K562 (cell line): Measurements from ENCODE around the gene GP1BB. TPM values are rescaled to one million over a fixed set of nuclear protein-coding genes. Genes with fewer than 3 reads are reported as not detected.

Source experiments
- ATAC-seq: fragments of 200-7000 bp; cut with Tn5 transposase; 3 replicates; pipeline ENCODE4 v1.9.1; 2020; ENCODE audit warnings: moderate library complexity
- BruUV-seq: library from RNA; stranded (reverse); fragments of 400-500 nt; replicated peaks from 2 replicates; lab custom pipeline; 2021; lab: Mats Ljungman, UMichigan
- CTCF ChIA-PET: fragments of 300-600 bp; formaldehyde crosslinking; extraction: SDS; loops from one replicate; lab custom pipeline; 2021; ENCODE audit warnings: low intra/inter-chr PET ratio; lab: Yijun Ruan, JAX
- POLR2A ChIA-PET: fragments of 300-600, 350-650 bp; sonication (Branson Sonifier 250); formaldehyde crosslinking; extraction: SDS; loops from one replicate; lab custom pipeline; 2021; ENCODE audit warnings: antibody characterized with exemption, inconsistent platforms; lab: Yijun Ruan, JAX
- DNase-seq, 4 experiments: peaks; one replicate each; pipeline versions ENCODE4 v3.0.0 to v3.0.0-alpha.2; 2011 to 2018; ENCODE audit warnings: low spot score in 3 of 4, mixed read lengths in 3 of 4; ENCODE audit errors: extremely low read depth in 1 of 4
- FAIRE-seq: peaks from 2 replicates; lab custom pipeline; 2011; peaks lifted over from hg19 to GRCh38; lab: Jason Lieb, UNC
- H2AFZ ChIP-seq: 2 replicates; pipeline ENCODE4 v1.6.0; 2011; ENCODE audit warnings: low read depth, low read length, control low read depth, inconsistent platforms
- H3K27ac ChIP-seq: fragments of 200-600 bp; 3 replicates; pipeline ENCODE4 v1.8.0; 2011; ENCODE audit warnings: low read depth, mild to moderate bottlenecking, control low read depth, inconsistent platforms, low read length, moderate library complexity, mixed read lengths; ENCODE audit errors: extremely low read depth
- H3K27me3 ChIP-seq, 2 experiments: fragments of 300-600 bp in 1 of 2; 2 replicates in 1 of 2; 3 replicates in 1 of 2; pipeline versions ENCODE4 v1.6.0 to v1.8.0; 2011; ENCODE audit warnings: inconsistent platforms in 2 of 2, low read length in 2 of 2, mild to moderate bottlenecking in 1 of 2, mixed read lengths in 1 of 2, moderate library complexity in 1 of 2; ENCODE audit not compliant: control insufficient read depth in 2 of 2, insufficient read depth in 2 of 2
- H3K36me3 ChIP-seq: fragments of 300-600 bp; 3 replicates; pipeline ENCODE4 v1.8.0; 2011; ENCODE audit warnings: mild to moderate bottlenecking, low read length, inconsistent platforms; ENCODE audit not compliant: control insufficient read depth, insufficient read depth
- H3K4me1 ChIP-seq, 2 experiments: fragments of 200-600 bp in 1 of 2; replicated peaks in 1 of 2; 2 replicates in 1 of 2; 3 replicates in 1 of 2; pipeline versions ENCODE4 v1.5.1 to v1.8.0; 2011; ENCODE audit warnings: inconsistent platforms in 2 of 2, low read length in 2 of 2, mild to moderate bottlenecking in 1 of 2, mixed read lengths in 1 of 2, moderate library complexity in 1 of 2; ENCODE audit not compliant: control insufficient read depth in 2 of 2, insufficient read depth in 2 of 2
- H3K4me2 ChIP-seq: 2 replicates; pipeline ENCODE4 v1.6.1; 2011; ENCODE audit warnings: low read length, control low read depth, inconsistent platforms, mixed read lengths; ENCODE audit not compliant: insufficient read depth
- H3K4me3 ChIP-seq: fragments of 200-600 bp; sonication (generic), shearing (Covaris generic); 2 replicates; pipeline ENCODE4 v1.5.1; 2016; ENCODE audit warnings: control low read depth, inconsistent platforms
- H3K79me2 ChIP-seq: fragments of 200-600 bp; 3 replicates; pipeline ENCODE4 v1.8.0; 2011; ENCODE audit warnings: low read length, inconsistent platforms; ENCODE audit not compliant: control insufficient read depth, insufficient read depth
- H3K9ac ChIP-seq, 2 experiments: 2 replicates each; pipeline versions ENCODE4 v1.6.0 to v1.6.1; 2011; ENCODE audit warnings: low read depth in 2 of 2, low read length in 2 of 2, control low read depth in 1 of 2, inconsistent platforms in 1 of 2, mild to moderate bottlenecking in 1 of 2, mixed read lengths in 1 of 2; ENCODE audit not compliant: insufficient read depth in 1 of 2
- H3K9me1 ChIP-seq: one replicate; pipeline ENCODE4 v1.6.0; 2011; ENCODE audit warnings: inconsistent platforms, mild to moderate bottlenecking, low read length, moderate library complexity; ENCODE audit not compliant: control insufficient read depth, insufficient read depth
- H3K9me3 ChIP-seq: replicated peaks from 2 replicates; pipeline ENCODE4 v1.5.1; 2011; ENCODE audit warnings: low read depth, low read length, inconsistent platforms; ENCODE audit not compliant: control insufficient read depth, insufficient read depth
- H4K20me1 ChIP-seq: replicated peaks from 2 replicates; pipeline ENCODE4 v1.6.1; 2011; ENCODE audit warnings: low read length, inconsistent platforms, mixed read lengths; ENCODE audit not compliant: control insufficient read depth, insufficient read depth
- ATF1 ChIP-seq, 2 experiments: fragments of 450-650 bp in 1 of 2; IDR thresholded peaks; 2 replicates each; pipeline ENCODE4 v1.6.1; 2016; ENCODE audit warnings: missing compliant biosample characterization in 1 of 2, missing genetic modification characterization in 1 of 2
- MAFF ChIP-seq: IDR thresholded peaks from 2 replicates; pipeline ENCODE4 v1.6.1; 2012; ENCODE audit warnings: low read length, improper control_type of control experiment
- NELFE ChIP-seq: IDR thresholded peaks from 2 replicates; pipeline ENCODE4 v1.6.1; 2011; ENCODE audit warnings: mild to moderate bottlenecking; ENCODE audit not compliant: insufficient read depth, insufficient read length
- ZNF3 ChIP-seq: fragments of 250-450 bp; sonication (Bioruptor Pico); IDR thresholded peaks from 2 replicates; pipeline ENCODE4 v1.5.0; 2021; ENCODE audit warnings: mild to moderate bottlenecking, moderate library complexity
- ZNF444 ChIP-seq: fragments of 250-450 bp; sonication (Bioruptor Pico); IDR thresholded peaks from 2 replicates; pipeline ENCODE4 v1.4.0; 2020; ENCODE audit warnings: mild to moderate bottlenecking, moderate library complexity
- WGBS: fragments of 100-300 bp; shearing (Covaris generic); methylation state at CpG from one replicate; pipeline ENCODE4 v1.1.6; 2016; ENCODE audit warnings: low coverage, mixed read lengths; ENCODE audit not compliant: insufficient coverage; ENCODE audit errors: missing lambda C conversion rate; 5-methylcytosine and 5-hydroxymethylcytosine counted together
- in situ Hi-C: fragments of 300-500 bp; cut with MboI; formaldehyde crosslinking; loops from 4 replicates; pipeline ENCODE4 v1.15.0; 2018; ENCODE audit warnings: inconsistent platforms, mixed read lengths
- intact Hi-C: fragments of 100-400 bp; cut with micrococcal nuclease; formaldehyde crosslinking; loops from 2 replicates; pipeline ENCODE4 v1.14.2; 2022
- polyA plus RNA-seq, 8 experiments: library from polyadenylated mRNA; depleted of rRNA in 4 of 8; stranded (reverse) in 5 of 8; unstranded in 3 of 8; fragments of >200 nt; fragmentation: Nextera tagmentation in 2 of 8; fragmentation: Illumina TruSeq in 1 of 8; extraction: Ambion mirVana in 2 of 8; extraction: Trizol in 1 of 8; gene quantifications; 2 replicates each; pipeline versions ENCODE4 v1.2.1 to v1.2.3, GENCODE V29; 2011 to 2014; ENCODE audit warnings: inconsistent platforms in 1 of 8, missing spikeins in 1 of 8
- total RNA-seq, 7 experiments: library from RNA; depleted of rRNA in 6 of 7; stranded (reverse); fragments of >200 nt in 6 of 7; fragmentation: Illumina TruSeq in 2 of 7; extraction: Trizol in 2 of 7; gene quantifications; 2 replicates each; pipeline versions ENCODE4 v1.2.1 to v1.2.3, GENCODE V29; 2011 to 2021; ENCODE audit warnings: low replicate concordance in 1 of 7
- TF ChIP-seq, protein P1 (sequence below): fragments of 250-450 bp; sonication (Bioruptor Pico); IDR thresholded peaks from 2 replicates; pipeline ENCODE4 v1.8.0; 2021; ENCODE audit warnings: moderate library complexity, mild to moderate bottlenecking, inconsistent platforms
- TF ChIP-seq, protein P2 (sequence below), 2 experiments: fragments of 450-650 bp in 1 of 2; sonication (generic) in 1 of 2; formaldehyde crosslinking in 1 of 2; IDR thresholded peaks; 2 replicates each; pipeline versions ENCODE4 v1.7.1 to v1.9.0; 2016 to 2022; ENCODE audit warnings: inconsistent platforms in 1 of 2, mild to moderate bottlenecking in 1 of 2, missing genetic modification reagents in 1 of 2
- TF ChIP-seq, protein P3 (sequence below): fragments of 250-450 bp; sonication (Bioruptor Pico); IDR thresholded peaks from 2 replicates; pipeline ENCODE4 v1.5.0; 2020; ENCODE audit warnings: mild to moderate bottlenecking

Gene GP1BB
- total and polyA plus RNA-seq, 9 of the 15 experiments (the other 6 are each of a cell fraction or from before 2014, with no cell fraction given) = 0.69 to 162 (median 2.8) TPM

DNA sequence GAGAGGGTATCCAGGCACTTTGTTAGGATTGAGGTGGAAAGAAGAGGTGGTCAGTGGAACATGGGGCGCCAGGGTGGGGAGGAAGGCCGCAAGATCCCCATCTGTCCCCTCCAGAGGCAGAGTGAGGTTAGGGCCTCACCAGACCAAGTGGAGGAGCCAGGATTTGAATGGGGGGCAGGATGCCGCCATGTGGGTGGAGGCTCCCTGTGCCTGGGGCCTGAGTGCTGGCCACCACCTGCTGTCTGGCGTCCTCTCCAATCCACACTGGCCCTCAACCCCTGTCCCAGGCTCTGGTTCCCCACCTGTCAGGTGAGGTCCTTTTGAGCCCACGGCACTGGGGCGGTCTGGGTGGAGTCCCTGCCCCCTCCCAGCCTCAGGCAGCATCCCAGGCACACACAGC lies 19.7 kb downstream of the GP1BB start:
- H3K79me2 ChIP-seq = no peaks in the 10 kb centered on the region
- no peak for ATAC-seq
- no peak overlapping the region for H3K4me3 ChIP-seq
- FAIRE-seq = no peak
- ChIA-PET POLR2A (interaction anchor here (0.6 to 3.8 kb wide), 12 partner anchors 8 to 523 kb away, joined by 3 to 30 read pairs (median 4); partner anchors contain the start of gene GP1BB), CTCF (no interaction called here)
- BruUV-seq = no TSS peak
- peaks cover 0 to 77% of the 10 kb centered on the region in 2 experiments; a peak in 2 of 5 replicates for H3K4me1 ChIP-seq
- no peak overlapping the region for H2AFZ ChIP-seq
- in situ Hi-C loops = no loop called here
- H3K4me2 ChIP-seq = no peak overlapping the region
- H3K27ac ChIP-seq = no peak overlapping the region
- H4K20me1 ChIP-seq = peaks cover 34% of the 10 kb centered on the region
- no peaks in the 10 kb centered on the region for H3K9me1 ChIP-seq
- peak in 1 of 4 experiments; percentile 59 for DNase-seq
- H3K27me3 ChIP-seq = peaks cover 2 to 60% of the 10 kb centered on the region in 2 experiments; a peak in 3 of 5 replicates
- H3K9me3 ChIP-seq = no peaks in the 10 kb centered on the region
- WGBS = 20% methylated on average over 6 of the region's 6 CpGs
- peak overlapping the region in 1 of 2 experiments; percentile 61; a peak in 2 of 4 replicates for H3K9ac ChIP-seq
- no peaks in the 10 kb centered on the region for H3K36me3 ChIP-seq
- intact Hi-C loops = no loop called here
- TF ChIP-seq ZNF444 (CRISPR knock-in tag) (no peak), ATF1 (CRISPR knock-in tag; IDR thresholded peaks at IDR 0.05) (peak; percentile 24; the same call in 1 of the 2 replicates), ATF1 (tag; IDR thresholded peaks at IDR 0.05) (no peak), MAFF (no peak), NELFE (peak; percentile 12), ZNF3 (CRISPR knock-in tag) (no peak)
- TF ChIP-seq, protein P1, sequence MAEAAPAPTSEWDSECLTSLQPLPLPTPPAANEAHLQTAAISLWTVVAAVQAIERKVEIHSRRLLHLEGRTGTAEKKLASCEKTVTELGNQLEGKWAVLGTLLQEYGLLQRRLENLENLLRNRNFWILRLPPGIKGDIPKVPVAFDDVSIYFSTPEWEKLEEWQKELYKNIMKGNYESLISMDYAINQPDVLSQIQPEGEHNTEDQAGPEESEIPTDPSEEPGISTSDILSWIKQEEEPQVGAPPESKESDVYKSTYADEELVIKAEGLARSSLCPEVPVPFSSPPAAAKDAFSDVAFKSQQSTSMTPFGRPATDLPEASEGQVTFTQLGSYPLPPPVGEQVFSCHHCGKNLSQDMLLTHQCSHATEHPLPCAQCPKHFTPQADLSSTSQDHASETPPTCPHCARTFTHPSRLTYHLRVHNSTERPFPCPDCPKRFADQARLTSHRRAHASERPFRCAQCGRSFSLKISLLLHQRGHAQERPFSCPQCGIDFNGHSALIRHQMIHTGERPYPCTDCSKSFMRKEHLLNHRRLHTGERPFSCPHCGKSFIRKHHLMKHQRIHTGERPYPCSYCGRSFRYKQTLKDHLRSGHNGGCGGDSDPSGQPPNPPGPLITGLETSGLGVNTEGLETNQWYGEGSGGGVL (CRISPR knock-in tag) = no peak
- TF ChIP-seq, protein P2, sequence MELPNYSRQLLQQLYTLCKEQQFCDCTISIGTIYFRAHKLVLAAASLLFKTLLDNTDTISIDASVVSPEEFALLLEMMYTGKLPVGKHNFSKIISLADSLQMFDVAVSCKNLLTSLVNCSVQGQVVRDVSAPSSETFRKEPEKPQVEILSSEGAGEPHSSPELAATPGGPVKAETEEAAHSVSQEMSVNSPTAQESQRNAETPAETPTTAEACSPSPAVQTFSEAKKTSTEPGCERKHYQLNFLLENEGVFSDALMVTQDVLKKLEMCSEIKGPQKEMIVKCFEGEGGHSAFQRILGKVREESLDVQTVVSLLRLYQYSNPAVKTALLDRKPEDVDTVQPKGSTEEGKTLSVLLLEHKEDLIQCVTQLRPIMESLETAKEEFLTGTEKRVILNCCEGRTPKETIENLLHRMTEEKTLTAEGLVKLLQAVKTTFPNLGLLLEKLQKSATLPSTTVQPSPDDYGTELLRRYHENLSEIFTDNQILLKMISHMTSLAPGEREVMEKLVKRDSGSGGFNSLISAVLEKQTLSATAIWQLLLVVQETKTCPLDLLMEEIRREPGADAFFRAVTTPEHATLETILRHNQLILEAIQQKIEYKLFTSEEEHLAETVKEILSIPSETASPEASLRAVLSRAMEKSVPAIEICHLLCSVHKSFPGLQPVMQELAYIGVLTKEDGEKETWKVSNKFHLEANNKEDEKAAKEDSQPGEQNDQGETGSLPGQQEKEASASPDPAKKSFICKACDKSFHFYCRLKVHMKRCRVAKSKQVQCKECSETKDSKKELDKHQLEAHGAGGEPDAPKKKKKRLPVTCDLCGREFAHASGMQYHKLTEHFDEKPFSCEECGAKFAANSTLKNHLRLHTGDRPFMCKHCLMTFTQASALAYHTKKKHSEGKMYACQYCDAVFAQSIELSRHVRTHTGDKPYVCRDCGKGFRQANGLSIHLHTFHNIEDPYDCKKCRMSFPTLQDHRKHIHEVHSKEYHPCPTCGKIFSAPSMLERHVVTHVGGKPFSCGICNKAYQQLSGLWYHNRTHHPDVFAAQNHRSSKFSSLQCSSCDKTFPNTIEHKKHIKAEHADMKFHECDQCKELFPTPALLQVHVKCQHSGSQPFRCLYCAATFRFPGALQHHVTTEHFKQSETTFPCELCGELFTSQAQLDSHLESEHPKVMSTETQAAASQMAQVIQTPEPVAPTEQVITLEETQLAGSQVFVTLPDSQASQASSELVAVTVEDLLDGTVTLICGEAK (IDR thresholded peaks at IDR 0.05) = no peak
- TF ChIP-seq, protein P2 (CRISPR knock-in tag; IDR thresholded peaks at IDR 0.05) = 0 out of 2 replicates have a peak, but pooled peaks have one; percentile 28
- TF ChIP-seq, protein P3, sequence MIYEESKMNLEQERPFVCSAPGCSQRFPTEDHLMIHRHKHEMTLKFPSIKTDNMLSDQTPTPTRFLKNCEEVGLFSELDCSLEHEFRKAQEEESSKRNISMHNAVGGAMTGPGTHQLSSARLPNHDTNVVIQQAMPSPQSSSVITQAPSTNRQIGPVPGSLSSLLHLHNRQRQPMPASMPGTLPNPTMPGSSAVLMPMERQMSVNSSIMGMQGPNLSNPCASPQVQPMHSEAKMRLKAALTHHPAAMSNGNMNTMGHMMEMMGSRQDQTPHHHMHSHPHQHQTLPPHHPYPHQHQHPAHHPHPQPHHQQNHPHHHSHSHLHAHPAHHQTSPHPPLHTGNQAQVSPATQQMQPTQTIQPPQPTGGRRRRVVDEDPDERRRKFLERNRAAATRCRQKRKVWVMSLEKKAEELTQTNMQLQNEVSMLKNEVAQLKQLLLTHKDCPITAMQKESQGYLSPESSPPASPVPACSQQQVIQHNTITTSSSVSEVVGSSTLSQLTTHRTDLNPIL (CRISPR knock-in tag) = no peak
